Right forelimb (tissue), 1 donor: ENCODE measurements around the gene SLC25A36.
A peak's percentile ranks its signal among the peaks of the same experiment; 100 is the strongest.
"Not testable (repeated sequence)": the region's sequence is repeated elsewhere in the genome, so short reads cannot be mapped to it uniquely, and the experiment has no call there.

ENCODE experiments used
- DNase-seq: peaks from one replicate; pipeline ENCODE4 v3.0.0-alpha.2; 2018

Gene SLC25A36

DNA sequence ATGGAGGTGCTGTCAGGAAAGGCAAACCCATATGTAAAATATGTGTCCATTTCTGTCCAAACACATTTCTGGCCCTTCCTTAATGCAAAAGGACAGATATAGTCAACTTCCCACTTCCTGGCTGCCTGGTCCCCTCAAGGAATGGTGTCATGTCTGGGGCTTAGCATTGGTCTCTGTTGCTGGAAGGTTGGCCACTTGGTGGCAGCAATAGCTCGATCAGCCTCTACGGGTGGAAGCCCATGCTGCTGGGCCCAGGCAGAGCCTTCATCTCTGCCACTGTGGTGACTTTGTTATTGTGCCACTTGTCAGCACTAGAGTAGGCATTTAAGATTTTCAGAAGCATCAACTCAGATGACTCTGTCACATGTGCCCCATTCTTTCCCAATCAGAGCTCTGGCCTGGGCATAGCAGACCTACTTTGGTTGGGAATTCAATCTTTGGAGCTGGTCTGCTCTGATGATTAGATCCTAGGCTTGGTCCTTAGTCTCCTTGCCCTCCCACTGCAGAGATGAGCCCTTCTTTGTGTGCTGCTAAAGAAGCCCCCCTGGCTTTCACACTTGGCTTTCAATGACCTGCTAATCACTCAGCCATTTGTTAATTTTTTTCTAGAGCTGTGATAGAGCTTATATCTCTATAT, 58.5 kb downstream of the SLC25A36 start:
- DNase-seq: peak; percentile 78

DNA sequence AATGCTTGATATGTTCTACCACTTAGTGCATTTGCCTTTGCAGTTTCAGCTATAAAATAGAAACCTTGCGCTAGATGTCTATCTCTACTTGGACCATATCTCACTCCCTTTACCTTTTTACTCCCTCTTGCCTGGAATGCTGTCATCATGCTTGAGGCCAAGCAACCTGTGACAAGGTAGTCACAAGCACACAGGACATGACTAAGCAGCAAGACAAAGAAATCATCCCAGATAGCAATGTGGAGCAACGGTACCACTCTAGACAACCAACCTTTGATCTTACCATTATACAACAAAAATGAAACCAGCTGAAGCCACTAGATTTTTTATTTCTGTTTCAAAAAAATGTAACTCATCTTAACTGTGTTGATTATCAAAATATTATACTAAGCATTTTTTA, 59.0 kb downstream of the SLC25A36 start:
- no peak for DNase-seq

DNA sequence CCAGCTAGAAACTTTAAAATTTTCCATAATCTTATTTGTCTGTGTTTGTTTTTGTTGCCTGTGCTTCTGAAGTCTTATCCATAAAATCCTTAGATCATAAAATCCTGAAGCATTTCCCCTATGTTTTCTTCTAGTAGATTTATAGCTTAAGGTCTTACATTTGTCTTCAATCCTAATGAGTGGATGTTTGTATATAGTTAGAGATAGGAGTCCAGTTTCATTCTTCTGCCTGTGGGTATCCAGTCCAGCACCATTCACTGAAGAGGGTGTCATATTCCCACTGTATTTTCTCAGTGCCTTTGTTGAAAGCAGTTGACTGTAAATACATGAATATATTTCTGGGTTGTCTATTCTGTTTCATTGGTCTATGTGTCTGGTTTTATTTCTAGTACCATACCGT, 64.7 kb downstream of the SLC25A36 start:
- no peak for DNase-seq

DNA sequence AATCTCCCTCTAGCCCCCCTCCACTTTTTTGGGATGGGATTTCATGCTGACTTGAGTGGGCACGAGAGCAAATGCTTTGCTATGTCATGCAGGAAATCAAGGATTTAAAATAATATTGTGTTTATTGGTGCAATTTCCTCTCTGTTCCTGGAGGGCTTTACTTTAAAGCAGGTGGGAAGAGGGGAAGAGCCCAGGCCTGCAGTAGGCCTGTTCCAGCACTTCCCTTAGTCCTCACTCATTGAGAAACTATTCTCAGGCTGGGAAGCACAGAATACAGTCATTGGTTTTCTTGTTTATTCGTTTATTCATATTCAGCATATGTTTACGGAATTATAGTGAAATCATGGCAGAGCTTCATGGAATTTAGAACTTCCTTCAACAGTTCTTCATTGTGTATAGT, 67.9 kb downstream of the SLC25A36 start:
- DNase-seq: no peak

DNA sequence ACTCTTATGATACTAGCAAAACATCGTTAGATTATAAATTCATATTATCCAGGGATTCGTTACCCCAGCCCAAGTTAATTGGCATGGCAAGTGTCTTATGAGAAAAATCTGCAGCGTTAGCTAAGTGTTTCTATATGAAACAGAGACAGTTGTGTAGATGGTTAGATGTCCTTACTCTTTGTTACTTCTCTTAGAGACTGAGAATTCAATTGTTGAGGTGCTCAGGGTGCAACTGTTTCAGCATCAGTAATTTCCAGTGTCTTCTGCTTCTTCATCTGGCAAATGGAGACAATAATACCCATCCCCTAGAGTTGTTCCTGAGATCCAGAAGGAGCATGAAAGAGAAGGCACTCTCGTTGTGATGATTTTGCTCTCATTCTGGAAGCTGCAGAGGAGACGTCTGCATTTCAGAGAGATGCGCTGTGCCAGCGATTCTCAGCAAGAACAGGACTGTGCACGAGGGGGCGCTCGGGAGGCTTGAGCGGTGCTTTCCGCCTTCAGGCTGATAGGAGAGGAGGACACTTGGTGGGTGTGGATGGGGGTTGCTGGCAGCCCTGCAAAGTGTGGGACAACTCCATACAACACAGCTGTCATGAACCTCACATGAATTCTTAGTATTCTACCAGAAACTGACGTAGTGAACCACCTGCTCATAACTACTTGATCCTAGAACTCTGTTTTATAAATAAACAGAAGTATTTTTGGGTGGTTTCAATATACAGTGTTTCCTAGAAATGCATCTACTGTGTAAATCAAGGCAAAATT, 69.8 kb downstream of the SLC25A36 start:
- peak; percentile 91 for DNase-seq

DNA sequence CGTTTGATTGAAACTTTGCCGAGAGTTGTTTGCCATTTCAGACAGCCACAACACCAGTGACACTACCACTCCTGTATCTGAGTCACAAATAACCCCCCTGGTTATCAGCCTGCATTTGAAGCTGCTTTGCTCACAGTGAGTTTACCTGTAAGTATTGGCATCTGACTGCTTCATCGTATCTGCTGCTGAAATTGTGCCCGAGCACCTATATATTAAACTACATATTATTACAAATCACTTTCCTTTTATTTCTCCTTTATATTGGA, 70.3 kb downstream of the SLC25A36 start:
- no peak for DNase-seq

DNA sequence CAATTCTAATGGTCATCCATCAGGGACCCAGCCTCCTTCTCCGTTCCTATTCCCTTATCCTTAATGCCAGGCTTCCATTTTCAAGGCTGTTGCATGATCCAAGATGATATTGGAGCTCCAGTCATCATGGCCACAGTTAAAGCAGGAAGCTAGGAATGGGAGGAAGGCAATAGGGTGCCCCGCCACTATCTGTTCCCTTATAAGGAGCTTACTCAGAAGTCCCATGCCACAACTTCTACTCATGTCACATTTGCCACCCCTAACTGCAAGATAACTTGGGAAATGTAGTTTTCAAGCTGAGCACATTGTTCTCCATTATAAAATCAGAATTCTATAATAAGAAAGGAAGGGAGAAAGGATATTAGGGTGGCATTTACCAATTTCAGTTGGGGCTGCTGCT, 70.9 kb downstream of the SLC25A36 start:
- no peak for DNase-seq

DNA sequence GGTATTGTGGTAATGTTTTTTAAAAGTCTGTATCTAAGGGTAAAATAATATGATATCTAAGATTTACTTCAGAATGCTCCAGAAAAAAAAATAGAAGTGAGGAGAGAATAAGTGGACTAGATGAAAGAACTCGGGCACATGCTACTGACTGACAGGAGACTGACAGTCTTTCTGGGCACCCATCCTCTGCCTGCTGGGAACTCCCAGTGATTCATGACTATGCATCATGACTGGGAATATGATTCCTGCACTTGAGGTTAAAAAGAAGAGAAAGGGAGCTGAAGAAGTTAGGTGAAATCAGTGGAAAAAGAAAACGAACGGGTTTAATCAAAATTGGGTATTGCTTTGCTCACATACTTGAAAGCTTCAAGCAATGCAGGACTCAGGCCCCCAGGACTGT, 73.8 kb downstream of the SLC25A36 start:
- no peak for DNase-seq

DNA sequence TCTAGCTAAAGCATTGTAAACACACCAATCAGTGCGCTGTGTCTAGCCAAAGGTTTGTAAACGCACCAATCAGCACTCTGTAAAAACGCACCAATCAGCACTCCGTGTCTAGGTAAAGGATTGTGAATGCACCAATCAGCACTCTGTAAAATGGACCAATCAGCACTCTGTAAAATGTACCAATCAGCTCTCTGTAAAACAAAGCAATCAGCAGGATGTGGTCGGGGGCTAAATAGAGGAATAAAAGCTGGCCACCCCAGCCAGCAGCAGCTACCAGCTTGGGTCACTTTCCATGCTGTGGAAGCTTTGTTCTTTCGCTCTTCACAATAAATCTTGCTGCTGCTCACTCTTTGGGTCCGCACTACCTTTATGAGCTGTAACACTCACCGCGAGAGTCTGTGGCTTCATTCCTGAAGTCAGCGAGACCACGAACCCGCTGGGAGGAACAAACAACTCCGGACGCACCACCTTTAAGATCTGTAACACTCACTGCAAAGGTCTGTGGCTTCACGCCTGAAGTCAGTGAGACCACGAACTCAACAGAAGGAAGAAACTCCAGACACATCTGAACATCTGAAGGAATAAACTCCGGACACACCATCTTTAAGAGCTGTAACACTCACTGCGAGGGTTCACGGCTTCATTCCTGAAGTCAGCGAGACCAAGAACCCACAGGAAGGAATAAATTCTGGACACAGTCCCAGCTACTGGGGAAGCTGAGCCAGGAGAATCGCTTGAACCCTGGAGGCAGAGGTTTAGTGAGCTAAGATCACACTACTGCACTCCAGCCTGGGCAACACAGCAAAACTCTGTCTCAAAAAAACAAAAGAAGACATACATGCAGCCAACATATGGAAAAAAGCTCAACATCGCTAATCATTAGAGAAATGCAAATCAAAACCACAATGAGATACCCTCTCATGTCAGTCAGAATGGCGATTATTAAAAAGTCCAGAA, 76.0 kb downstream of the SLC25A36 start:
- DNase-seq: not testable (repeated sequence)

DNA sequence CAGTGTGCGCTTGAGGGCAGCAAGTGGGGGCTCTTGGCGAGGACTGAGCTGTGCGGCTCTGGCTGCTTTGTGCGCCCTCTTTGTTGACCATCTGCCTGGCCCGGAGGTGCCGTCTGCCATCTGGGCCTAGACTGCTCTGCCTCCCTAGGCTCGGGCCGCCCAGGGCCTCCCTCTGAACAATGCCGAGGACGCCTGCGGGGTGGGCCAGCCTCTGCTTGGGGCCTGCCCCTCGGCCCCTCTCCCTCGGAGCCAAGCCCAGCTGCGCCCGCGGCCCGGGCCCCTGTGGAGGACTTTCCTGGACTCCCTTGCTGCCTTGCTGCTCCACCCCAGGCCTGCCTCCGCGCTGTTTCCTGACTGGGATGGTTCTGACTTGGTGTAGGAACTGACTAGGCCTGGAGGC, 77.6 kb downstream of the SLC25A36 start:
- DNase-seq: no peak

DNA sequence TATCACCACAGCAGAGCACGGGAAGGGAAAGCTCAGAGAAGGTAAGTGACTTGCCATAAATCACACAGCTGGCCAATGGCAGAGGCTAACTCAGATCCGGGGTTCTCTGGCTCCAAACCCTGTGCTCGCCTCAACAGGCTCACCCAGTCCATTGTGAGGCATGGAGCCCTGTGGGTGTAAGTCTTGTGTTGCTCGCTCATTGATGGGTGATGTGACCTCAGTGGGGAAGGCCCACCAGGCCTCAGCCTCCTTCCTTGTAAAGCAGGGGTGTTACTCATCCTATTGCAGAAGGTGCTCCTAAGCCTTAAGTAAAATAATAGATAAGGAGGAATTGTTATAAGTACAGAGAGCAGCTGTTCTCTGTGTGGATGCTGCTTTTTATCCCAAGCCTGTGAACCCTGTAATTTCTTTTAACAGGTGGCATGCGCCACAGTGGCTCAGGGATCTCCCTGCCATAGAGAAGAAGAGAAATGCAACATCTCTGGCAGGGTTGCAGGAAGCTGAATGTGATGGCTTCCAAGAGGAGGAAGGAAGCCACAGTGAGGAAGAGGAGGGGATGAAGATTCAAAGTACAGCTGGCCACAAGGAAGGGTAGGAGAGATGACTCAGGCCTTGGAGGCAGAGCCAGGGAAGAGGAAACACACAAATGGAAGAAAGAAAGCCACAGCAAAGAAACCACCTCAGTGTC, 78.7 kb downstream of the SLC25A36 start:
- no peak for DNase-seq

DNA sequence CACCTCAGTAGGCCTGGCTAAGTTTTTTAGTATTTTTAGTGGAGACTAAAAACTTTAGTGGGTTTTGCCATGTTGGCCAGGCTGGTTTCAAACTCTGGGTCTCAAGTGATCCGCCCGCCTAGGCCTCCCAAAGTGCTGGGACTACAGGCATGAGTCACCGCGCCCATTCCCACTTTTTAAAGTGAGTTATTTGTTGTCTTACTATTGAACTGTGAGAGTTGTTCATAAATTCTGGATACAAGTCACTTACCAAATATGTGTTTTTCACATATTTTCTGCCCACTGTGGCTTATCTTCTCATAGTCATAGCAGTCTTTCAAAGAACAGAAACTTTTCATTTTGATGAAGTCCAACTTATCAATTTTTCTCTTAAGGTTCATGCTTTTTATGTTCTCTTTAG, 79.6 kb downstream of the SLC25A36 start:
- no peak for DNase-seq
